Measurements from ENCODE around the gene RECK.
A peak's percentile ranks its signal among the peaks of the same experiment; 100 is the strongest.
"Not testable (repeated sequence)": the region's sequence is repeated elsewhere in the genome, so short reads cannot be mapped to it uniquely, and the experiment has no call there.

The RECK gene

GRCh38 chr9:36119476-36119875, 82.8 kb downstream of the RECK start:
- DNase-seq, result no peak

GRCh38 chr9:36120705-36121104, 84.0 kb downstream of the RECK start:
- DNase-seq, result no peak

GRCh38 chr9:36121971-36122370, 85.3 kb downstream of the RECK start:
- no peak for DNase-seq

- no peak for DNase-seq
Measured at GRCh38 chr9:36123515-36123914, 86.8 kb downstream of the RECK start.

DNA sequence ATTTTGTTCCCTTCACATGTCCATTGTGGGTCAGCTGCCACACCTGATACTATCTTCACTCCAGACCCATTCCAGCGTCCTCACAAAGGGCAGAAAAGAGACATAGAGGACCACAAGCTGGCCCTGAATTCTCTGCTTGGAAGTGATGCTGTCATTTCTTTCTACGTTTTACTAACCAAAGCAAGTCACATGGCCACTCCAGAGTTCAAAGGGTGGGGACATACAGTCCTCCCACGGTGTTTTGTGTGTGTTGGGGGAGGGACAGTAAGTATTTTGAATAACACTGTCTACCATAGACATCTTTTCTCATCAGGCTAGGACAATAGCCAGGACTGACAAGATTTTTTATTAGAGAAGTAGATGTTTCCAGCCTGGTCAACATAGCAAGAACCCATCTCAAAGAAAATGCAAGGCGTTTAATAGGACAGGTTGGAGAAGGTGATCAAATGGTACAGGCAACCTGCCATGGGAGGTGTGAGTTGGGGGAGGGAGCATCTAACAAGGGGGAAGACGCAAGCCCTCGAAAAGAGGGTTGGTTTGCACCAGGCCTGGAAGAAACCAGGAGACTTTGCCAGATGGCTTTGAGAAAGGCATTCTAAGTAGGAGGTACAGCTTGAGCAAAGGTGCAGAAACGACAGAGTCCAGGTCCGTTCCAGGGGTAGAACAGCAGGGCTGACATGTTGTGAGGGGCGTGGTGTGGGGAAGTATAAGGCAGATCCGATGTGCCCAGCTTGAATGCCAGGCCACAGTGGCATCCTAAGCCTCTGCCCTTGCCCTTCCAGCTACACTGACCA, 88.5 kb downstream of the RECK start:
- DNase-seq, result no peak

DNA sequence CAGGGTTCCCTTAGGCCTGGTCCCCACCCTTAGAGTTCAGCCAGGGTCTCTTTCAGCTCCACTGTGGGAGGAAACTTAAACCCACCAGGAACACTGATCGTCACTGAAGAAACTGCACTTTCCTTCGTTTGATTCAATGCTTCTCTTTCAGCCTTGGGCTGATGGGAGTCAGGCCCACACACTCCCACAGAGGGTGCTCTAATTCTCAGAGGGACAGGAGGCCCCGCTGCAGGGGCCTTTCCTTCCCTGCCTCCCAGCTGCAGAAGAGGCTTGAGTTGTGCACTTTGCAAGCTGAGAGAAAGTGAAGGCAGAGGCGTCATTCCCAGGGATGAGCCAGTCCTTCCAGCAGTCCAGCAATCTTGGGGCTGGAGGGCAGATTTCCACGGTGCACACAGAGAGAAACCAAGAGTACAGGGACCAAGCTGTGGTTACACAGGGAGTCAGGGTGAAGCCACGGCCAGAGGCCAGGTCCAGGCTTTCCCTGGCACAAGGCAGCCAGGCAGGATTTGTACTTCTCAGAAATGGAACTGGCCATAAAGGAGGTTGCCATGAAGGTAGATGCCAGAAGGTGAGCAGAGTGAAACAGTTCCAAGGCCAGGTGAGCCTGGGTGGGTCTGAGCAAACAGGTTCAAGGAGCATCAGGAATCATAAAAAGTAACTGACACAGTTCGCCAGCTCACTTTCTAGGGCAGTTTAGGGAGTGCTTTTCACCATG, 89.5 kb downstream of the RECK start:
- DNase-seq, result no peak

GRCh38 chr9:36127652-36128244, 91.0 kb downstream of the RECK start:
- no peak for DNase-seq

DNA sequence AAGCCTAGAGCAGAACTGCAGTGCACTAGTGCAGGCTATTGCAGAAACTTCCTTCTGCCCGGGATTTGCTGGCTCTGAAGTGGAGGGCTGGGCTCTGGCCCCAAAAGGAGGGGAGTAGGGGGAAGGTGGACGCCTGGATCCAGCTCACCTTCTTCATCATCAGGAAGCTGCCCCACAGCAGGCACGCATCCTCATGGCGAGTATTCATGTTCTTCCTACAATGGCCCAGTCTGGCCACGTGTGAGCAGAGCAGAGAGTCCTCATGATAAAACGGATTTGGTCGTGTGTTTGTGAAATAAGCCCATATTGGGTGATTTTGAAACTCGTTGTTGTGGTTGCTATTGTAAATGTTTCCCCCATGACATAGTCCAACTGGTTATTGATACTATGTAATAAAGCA, 91.6 kb downstream of the RECK start:
- no peak for DNase-seq

GRCh38 chr9:36129139-36129538, 92.4 kb downstream of the RECK start:
- DNase-seq, result no peak

GRCh38 chr9:36131666-36132065, 95.0 kb downstream of the RECK start:
- DNase-seq, result not testable (repeated sequence)

GRCh38 chr9:36132086-36132485, 95.4 kb downstream of the RECK start:
- DNase-seq, result no peak

GRCh38 chr9:36134761-36135505, 98.2 kb downstream of the RECK start:
- no peak for DNase-seq

DNA sequence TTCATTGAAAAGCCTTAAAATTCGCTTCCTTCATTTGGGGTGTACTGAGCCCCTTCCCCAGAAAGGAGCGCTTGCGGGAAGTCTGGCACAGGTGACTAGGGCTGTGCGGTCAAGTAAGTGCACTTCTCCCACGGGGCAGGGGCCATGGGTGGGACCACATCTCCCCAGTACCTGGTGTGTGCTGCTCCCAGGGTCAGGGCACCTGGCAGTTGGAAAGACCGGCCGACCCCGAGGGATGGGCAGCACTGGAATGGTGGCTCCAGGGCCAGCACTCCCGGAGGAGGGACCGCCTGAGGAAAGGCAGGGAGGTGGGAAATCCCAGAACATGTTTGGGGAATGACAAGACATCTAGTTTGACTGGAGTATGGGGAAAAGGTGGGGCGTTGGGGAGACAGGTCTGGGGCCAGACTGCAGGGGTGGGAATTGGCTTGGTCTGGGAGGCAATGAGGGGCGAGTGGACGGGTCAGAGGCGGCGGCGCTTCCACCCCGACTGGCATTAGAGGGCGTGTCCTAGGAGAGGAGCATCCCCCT, 99.1 kb downstream of the RECK start:
- no peak for DNase-seq

- peak; percentile 82 for DNase-seq
Measured at GRCh38 chr9:36136272-36136893, 99.7 kb downstream of the RECK start, which contains the start of gene GLIPR2. GLIPR2 (plus strand) TSS chr9:36136733; CDS start chr9:36136779, 46 bp downstream.

DNA sequence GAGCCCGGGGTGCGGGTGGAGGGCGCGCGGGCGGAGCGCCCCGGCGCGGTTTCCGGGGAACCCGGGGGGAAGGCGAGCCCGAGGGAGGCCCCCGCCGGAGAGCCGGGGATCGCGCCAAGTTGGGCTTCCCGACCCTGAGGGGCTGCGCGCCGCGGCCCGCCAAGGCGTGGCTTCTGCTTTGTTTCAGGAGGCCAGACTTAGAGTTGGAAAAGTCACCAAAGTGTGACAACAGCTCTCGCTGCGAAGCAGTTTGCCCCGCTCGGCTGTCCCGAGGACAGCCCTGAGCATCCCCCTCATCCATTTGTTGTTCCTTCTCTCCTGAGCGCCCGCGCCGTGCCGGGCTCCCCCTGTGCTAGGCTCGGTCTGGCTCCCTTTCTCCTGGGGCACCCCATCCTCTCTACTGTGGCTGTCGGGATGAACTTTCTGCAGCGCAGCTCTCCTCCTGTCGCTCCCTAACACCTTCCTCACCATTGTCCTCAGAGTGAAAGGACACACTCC, 100.2 kb downstream of the RECK start:
- DNase-seq, result no peak

GRCh38 chr9:36137392-36138004, 100.8 kb downstream of the RECK start:
- DNase-seq, result no peak

DNA sequence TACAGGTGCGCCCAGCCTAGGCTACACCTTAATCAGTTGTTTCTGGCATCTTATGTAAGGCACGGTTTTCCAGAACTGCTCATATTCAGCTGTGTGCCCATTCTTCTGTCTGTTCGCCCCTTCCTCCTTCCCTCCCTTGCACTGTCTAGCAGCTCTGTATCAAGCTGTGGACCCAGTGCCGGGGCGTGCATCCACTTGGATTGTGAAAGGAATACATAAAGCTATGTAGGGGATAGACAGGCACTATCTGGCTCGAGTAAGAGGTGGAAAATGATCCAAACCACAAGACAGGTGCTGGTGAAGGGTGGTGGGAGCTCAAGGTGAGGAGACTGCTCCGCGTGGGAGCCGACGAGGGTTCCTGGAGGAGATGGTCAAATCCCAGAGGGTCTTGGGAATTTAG, 101.8 kb downstream of the RECK start:
- no peak for DNase-seq

GRCh38 chr9:36138901-36139300, 102.2 kb downstream of the RECK start:
- DNase-seq, result no peak

DNA sequence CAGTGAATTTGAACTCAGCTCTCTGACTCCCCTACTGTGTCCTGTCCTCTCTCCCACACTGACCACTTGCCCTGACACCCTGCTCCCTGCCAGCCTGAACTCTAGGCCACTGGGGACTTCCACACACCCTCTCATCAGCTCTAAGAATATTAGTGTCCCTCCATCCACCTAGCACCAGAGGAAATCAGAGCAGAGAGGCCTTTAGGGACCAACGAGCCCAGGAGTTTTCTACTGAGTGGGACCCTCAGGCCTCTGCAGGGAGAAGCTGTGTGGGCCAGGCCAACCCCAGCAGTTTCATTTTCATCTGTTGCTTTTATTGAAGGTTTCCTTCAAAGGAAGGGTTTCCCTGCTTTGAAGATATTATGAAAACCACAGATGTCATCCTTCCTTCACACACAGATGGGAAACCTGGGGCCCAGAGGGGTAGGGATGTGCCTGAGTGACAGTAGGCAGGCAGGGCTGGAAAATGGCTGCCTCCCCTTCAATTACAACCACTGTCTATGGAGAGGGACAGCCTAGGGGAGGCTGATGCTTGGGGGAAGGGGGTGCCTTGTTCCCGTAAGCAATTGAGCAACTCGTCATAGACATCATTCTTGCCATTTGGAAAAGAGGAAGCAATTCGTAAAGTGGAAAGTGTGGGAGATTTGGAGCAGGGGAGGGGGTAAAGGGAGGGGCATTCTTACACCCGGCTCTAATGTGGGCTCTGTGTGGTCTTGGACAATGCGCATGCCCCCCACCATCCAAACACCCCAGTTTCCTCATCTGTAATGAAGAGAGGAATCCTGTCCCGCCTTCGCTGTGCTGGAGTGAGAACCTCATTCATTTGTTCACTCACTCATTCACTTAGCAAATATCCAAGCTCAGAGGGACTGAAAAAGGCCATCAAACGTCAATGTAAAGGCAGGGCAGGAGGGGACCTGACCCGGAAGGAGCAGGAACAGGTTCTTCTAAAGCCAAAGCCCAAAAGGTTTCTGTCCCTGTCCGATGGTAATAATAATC, 103.7 kb downstream of the RECK start:
- DNase-seq, result peak; percentile 44

GRCh38 chr9:36141288-36141687, 104.6 kb downstream of the RECK start:
- no peak for DNase-seq

Measured in CD4-positive, alpha-beta T cell treated with Interleukin-12 subunit alpha and Interleukin-12 subunit beta, for 1 hour (primary cell).